H4 (cell line): ENCODE results near the gene ZNF837. TPM values are rescaled to one million over a fixed set of nuclear protein-coding genes. Genes with fewer than 3 reads are reported as not detected.

Source experiments
- DNase-seq: peaks from one replicate; pipeline ENCODE4 v3.0.0-alpha.2; 2015; ENCODE audit warnings: low spot score
- total RNA-seq: library from RNA; depleted of rRNA; stranded (reverse); fragments of >200 nt; shearing (Covaris generic); gene quantifications from 2 replicates; pipeline ENCODE4 v1.2.3, GENCODE V29; 2014

ZNF837 gene
- total RNA-seq, 1 experiment from 2014 or later, result 1.9 TPM

DNA sequence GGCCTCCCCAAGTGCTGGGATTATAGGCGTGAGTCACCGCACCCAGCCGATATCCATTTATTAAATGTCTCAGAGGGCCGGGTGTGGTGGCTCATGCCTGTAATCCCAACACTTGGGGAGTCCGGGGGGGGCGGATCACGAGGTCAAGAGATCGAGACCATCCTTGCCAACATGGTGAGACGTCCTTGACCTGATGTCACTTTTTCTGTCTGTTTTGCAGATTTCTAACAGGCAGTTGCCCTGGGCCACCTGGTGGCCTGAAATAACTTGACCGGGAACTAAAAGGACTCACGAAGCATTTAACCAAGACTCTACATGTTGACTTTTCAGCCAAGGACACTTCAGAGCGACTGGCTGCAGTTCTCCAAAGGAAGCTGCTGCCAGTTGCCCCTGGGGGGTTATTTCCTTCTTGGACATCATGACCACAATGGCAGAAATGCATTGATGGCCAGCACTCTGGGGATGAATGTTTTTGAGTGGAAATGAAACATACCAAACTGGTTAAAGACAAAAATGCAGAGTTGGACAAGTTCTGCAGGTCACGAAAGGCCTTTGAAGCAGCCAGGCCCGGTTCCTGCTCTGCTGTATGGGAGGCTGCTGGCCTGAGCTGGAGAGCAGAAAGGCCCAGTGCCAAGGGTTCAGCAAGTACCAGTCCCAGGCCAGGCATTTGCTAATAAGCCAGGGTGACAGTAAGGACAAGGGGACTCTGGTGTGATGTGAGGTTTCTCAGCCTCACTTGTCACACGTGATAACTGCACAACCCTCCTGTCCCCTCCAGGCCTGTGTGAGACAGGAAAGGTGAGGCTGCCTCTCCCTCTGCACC is 8.3 kb downstream of the ZNF837 start:
- no peak for DNase-seq

DNA sequence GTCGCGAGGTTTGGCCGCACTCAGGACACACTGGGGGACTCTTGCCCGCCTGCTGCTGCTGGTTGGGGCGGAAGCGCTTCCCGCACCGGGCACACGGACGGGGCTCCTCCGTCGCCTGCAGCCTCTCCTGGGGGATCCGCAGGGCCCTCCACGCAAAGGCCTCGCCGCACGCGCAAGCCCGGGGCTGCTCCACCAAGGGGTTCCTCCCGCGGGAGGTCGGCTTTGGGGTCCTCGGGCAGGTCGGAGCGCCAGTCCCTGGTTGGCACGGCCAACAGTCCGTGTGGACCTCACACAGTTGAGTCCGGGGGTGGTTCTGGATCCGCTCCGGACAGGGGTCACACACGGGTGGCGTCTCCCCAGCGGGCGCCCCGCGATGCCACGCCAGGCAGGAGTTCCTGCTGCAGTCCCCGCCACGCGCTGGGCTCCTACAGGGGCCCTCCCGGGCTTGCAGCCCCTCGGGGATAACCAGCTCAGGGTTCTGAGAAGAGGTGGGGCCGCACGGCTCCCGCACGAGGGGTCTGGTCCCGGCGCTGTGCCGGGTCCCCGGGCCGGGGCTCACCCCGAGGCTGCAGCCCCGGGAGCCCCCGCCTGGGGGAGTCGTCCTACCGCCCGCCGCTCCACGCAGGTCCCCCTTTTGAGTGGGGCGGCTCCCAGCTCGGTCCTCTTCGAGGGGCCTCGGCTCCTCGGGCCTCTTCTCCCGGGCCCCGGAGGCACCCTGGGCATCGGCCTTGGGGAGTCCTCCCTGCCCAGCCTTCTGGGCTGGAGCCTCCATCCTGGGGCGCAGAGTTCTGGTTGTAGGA is 12.1 kb downstream of the ZNF837 start:
- no peak for DNase-seq

DNA sequence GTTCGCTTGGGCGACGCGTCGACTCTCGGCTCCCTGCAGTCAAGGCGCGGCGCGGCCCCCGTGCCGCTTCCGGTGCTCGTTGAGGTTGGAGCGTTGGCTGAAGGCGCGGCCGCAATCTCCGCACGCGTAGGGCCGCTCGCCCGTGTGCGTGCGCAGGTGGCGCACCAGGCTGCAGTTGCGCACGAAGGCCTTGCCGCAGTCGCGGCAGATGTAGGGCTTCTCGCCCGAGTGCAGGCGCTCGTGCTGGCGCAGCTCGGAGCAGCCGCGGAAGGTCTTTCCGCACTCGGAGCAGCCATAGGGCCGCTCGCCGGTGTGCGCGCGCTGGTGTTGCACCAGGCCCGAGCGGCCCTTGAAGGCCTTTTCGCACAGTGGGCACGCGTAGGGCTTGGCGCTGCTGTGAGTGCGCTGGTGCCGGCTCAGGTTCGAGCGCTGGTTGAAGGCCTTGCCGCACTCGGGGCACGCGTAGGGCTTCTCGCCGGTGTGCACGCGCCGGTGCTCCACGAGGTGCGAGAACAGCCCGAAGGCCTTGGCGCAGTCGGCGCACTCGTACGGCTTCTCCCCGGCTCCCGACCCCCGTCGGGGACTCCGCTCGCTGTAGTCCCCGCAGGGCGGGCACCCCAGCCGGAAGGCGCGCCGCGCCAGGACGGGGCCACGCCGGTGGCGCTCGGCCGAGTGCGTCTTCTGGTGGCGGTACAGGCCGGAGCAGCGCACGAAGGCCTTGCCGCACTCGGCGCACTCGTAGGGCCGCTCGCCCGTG is 13.0 kb downstream of the ZNF837 start:
- no peak for DNase-seq

DNA sequence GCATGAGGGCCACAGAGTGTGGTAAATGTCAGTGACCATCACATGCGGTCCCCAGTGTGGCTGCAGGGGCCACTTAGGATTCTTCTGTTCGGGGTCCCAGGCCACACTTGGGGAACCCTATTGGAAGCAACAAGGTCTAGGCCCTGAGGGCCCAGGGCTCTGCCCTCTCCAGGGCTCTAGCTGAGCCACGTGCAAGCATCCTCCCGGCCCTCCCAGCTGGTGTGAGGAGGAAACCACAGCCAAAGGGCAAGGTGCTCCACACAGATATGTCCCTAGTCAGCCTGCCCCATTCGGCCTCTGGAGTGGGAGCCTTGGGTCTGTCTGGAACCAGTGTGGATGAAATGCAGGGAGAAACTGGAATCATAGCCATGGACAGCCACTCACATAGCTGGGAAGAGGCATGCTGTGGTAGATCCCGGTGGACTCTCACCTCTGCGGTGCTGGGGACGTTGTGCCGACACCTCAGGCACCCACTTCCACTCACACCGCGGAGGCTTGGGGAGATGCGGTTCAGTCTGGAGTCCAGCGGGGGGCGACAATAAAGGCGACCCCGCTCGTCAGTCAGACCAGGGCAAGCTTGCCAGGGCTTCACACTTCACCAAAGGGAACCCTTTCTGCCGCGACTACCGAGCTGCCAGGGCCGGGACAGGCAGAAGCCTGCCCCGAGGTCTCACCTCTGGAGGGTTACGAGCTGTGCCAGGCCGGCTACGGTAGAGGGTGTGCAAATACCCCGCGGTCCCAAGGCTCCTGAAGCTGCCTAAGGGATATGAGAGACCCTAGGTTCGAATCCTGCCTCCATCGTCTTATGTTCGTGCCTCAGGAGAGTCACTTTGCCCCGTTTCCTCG is 14.0 kb downstream of the ZNF837 start:
- no peak for DNase-seq

DNA sequence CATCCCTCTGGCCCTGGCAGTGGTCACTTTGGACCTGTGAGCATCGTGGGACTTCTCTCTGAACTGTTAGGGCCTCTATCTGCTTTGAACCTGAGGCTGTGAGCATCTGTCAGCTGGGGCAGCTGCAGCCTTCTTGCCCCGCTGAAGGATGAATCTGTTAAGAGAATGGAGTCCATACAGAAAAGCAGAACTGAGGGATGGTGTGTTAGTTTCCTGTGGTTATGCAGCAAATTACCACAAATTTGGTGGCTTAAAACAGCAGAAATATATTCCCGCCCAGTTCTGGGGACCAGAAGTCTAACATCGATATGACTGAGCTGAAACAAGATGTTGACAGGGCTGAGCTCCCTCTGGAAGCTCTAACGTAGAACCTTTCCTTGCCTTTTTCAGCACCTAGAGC is 16.7 kb downstream of the ZNF837 start:
- DNase-seq, result no peak

DNA sequence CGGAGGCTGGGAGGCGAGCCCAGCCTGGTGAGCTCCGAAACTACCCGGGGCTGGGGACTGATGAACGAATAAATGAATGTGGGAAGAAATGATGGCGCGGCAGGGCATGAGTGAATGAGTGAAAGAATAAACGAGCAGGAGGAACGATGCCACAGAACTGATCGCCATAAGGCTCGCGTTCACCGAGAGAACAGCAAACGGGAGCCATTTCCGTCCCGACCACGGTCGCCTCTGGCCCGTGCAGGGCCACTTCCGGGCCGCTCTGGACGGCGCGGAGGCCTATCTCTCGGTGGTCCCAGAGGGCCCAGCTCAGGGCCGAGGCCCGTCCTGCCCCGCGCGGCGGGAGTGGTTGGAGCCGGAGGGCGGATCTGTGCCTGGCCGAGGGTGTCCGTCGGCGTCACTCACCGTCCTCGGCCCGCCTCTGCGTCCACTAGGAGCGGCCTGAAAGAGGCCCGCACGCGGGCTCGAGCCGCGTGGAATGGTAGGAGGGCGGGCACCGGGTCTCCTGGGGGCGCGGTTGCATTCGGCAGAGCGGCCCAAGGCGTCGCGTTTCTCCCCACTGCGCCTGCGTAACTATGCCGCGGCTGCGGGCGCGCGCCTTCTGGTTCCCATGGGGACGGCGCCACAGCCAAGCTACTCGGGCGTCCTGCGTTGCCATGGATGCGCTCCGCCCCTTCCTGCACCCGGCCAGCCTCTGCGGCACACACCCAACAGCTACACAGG is 18.4 kb downstream of the ZNF837 start, which contains the start of gene ZNF497:
TSS of gene ZNF497 (minus strand) at position 480 of the 723 bp plus-strand sequence. CDS start 5,116 bp downstream, outside the sequence.
- DNase-seq, result peak; percentile 96

DNA sequence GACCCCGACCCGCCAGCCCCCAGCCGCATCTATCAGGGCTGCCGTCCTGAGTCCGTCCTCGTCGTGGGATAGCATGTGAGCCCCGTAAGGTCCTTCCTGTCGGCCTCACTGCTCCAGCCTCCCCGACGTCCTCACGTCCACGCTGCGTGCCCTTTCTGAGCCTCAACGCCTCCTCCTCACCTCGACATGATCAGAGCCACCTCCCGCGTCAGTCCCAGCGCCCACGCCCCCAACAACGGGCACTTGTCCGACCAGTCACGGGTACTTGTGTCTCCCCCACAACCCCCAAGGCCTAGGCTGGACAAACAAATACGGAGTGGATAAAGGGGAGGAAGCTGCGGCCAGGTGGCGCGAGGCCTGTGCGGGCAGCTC is 18.9 kb downstream of the ZNF837 start:
- peak; percentile 47 for DNase-seq

DNA sequence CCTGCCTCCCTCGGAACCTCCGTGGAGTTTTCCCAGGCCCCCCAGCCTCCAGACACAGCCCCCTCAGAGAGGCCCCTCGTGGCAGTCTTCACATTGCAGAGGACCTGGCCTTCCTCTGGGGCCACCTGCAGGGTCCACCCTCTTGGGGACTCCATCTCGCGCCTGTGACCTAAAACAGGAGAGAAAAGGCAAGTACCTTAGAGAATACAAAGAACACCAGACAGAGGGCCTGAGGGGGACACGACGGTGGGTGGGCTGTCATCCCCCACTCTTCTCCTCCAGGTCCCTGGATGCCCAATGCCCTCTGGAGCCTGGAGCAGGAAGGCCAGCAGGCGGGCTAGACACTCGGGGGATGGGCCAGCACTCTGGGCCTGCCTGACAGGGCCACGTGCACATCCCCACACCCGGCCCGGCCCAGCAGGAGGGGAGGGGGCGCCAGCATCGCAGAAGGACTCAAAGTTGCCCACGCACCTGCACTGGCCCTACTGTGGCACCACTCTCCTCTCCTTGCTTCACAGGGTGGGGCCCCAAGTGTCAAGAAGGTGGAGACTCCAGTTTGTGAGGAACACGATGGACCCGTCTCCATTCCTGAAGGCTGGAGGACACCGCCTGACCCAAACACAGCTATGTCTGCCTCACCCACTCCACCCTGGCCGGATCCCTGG is 23.2 kb downstream of the ZNF837 start:
- no peak for DNase-seq

DNA sequence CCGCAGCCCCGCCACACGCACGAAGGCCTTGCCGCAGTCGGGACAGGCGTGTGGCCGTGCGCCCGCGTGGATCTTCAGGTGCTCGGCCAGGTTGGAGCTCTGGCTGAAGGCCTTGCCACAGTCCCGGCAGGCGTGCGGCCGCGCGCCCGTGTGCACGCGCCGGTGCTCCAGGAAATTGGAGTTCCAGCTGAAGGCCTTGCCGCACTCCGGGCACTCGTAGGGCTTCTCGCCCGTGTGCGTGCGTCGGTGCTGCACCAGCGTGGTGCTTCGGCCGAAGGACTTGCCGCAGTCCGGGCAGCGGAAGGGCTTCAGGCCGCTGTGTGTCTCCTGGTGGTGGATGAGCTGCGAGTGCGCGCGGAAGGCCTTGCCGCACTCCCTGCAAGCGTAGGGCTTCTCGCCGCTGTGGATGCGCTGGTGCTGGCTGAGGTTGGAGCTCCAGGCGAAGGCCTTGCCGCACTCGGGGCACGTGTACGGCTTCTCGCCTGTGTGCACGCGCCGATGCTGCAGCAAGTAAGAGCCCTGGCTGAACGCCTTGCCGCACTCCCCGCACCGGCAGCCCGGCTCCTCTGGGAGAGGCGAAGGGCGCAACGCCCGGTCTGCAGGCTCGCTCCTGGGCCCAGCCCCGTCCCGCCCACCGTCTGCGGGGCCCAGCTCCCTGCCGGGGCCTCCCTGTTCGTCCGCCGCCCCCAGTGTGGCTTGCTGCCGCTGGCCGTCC is 23.9 kb downstream of the ZNF837 start:
- DNase-seq, result no peak

DNA sequence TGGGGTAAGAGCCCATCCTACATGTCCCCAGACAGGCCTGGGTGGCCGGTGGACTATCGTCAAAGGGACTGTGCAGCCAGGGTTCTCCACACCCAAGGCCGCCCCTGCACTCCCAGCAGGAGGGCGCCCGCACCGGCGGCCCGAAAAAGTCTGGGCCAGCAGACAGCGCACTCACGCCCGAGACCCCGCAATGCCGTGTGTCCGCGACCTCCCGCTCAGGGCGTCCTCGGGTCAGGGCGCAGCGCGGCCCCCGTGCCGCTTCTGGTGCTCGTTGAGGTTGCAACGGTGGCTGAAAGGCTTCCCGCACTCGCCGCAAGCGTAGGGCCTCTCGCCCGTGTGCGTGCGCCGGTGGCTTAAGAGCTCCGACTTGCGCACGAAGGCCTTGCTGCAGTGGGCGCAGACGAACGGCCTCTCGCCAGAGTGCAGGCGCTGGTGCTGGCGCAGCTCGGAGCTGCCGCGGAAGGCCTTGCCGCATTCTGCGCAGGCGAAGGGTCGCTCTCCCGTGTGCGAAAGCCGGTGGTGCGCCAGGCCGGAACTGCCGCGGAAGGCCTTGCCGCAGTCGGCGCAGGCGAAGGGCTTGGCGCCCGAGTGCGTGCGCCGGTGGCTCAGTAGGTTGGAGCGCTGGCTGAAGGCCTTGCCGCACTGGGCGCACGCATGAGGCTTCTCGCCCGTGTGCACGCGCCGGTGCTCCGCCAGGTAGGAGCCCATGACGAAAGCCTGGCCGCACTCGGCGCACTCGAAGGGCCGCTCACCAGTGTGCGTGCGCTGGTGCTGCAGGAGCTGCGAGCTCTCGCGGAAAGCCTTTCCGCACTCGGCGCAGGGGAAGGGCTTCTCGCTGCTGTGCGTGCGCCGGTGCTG is 24.7 kb downstream of the ZNF837 start:
- no peak for DNase-seq

DNA sequence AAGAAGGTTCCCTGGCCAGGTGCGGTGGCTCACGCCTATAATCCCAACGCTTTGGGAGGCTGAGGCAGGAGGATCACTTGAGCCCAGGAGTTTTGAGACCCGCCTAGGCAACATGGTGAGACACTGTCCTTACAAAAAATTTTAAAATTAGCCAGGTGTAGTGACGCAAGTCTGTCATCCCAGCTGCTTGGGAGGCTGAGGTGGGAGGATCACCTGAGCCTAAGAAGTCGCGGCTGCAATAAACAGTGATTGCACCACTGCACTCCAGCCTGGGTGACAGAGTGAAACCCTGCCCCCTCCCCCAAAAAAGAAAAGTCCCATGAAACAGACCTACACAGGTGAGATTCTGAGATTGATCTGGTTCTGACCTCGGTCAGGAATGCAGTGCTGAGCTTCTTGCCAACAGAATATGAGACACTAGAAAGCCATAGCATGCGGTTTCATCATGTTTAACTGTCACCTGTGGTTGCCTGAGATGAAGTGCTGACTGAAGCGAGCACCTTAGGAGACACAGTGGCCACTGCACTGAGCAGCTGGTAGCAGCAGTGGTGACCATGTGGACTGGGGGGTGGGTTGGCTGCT is 25.5 kb downstream of the ZNF837 start:
- no peak for DNase-seq

DNA sequence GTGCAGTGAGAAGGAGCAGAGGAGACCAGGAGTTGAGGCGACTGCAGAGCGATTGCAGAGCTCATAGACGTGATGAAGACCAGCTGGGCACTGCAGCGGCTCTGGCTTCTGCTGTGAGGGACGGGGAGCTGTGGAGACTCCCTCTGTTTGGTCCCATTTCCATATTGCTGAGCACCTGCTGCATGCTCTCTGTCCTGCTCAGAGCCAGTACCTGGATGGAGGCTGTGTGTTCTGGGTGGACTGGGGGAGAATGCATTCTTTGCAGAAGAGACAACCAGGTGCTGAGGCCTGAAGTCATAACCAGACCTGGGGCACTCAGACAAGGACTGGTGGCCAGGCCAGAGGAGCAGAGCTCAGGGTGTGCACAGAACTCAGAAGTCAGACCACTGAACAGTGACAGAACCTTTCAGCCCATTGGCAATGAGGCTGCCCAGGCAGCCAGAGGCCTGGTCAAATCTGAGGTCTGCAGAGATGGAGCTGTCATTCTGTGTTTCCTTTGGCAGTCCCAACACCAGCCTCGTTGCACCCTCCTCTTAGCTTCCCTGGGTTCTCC is 26.3 kb downstream of the ZNF837 start:
- no peak for DNase-seq

DNA sequence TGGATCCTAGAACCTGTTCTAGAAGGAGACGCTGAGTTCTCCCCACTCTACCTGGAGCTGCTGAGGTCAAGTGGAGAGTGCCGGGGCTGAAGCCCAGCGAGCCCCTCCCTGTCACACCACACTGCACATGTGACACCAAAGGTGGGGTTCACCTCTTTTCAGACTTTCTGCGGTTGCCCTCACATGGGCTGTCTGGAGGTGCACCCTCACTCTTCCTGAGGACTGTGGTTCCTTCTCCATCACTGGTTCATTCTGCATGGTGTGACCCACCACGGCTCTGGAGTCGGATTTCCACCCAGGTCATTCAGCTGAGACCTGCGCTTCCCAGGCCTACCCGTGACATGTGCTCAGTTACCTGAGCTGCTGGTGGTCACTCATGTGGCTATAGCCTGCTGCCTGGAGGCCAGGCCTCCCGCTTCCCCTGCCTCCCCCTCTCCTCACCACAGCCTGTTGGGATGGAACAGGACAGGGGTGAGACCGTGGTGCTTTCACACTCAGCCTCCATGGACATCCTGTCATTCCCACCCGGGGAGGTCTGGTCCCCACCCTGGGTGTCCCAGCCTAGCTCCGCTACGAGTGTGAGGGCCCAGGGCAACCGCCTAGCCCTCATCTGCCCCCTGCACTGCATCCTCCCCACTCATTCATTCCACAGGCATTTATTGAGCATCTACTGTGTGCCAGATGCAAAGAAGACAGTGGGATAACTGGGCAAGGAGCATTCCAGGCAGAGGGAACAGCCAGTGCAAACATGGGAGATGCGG is 26.9 kb downstream of the ZNF837 start:
- no peak for DNase-seq

DNA sequence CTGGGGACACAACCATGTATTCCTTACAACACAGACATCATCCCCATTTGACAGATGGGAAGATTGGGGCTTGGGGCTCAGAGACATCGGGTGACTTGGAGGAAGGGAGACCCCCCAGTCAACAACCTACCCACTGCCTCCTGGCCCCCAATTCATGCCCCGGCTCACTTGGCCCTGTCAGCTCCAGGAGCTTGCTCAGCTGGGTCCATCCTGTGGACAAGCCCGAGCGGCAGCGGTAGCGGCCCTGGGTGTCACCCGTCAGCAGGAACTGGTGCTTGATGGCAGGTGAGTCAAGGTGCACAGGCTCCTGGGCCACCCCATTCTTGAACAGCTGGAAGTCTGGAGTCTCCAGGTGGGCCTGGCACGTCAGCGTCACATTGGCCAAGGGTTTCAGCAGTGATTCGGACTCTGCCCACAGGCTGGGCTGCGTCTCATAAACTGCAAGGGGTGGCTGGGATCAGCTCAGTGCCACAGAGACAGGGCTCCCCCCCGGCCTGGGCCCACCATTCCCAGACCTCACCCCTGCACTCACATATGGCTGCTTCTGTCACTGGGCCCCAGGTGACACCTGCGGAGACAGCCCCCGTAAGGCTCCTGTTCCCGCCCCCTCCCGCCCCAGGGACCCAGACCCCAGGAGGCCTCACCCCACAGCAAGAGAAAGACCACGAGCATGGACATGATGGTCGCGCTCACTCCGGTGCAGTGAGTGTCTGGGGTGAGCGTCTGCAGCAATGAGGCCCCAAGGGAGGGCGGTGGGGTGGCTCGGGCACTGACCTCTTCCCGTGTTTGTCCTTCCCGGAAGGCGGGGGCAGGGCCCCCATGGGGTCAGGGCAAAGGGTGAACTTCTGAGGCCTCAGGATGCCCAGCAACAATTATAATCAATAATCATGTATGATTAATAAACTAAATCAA is 27.8 kb downstream of the ZNF837 start, which contains the start of gene A1BG:
TSS of gene A1BG (minus strand) at position 733 of the 912 bp plus-strand sequence. CDS start at position 678, 55 bp downstream.
- no peak for DNase-seq

DNA sequence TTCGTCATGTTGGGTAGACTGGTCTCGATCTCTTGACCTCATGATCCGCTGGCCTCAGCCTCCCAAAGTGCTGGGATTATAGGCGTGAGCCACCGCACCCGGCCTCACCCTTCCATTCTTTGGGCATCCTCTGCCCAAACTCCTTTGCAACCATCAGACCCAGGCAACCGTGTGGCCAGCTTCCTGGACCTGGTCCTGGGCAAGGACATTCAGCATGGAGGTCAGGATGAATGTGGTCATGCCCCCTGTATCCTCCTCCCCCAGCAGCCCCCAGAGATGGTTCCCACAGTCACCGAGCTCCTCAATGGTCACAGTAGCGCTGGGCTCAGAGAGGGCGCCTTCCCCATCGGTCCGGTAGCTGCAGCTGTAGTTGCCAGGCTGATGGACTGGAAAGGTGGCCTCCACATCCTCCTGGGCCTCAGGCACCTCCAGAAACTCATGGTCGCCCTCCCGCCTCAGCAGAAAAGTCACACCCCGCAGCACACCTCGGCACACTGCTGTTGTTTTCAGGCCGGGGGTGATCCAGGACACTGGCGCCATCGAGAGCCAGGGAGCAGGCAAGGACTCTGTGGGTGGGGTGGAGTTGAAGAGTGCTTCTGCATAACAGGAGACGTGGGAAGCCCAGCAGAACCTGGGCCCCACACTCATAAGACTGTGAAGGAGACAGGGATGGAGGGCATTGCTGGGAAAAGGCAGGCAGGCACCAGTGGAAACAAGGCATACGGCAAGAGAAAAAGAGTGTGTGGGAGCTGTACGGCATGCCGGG is 28.7 kb downstream of the ZNF837 start:
- DNase-seq, result no peak
